Measurements from ENCODE around the gene GPR156.
A peak's percentile ranks its signal among the peaks of the same experiment; 100 is the strongest.

The GPR156 gene

DNA sequence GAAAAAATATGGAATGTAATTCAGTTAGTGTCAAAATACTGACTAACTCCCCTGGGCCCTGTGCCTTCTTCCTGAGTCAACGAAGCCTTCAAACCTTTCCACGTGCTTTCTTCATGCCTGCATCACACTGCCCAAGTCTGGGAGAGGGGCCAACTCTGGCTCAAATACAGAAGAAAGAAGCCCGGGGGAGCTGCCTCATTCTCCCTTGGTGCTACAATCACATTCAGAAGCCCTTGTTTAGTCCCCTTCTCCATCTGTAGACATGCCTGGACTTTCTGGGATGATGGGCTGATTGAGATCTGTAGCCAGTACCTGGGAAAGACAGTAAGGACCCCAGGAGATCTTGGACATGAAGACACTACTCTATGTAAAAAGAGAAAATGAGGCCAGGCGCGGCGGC lies 113.0 kb downstream of the GPR156 start:
- TF ChIP-seq, protein P1, sequence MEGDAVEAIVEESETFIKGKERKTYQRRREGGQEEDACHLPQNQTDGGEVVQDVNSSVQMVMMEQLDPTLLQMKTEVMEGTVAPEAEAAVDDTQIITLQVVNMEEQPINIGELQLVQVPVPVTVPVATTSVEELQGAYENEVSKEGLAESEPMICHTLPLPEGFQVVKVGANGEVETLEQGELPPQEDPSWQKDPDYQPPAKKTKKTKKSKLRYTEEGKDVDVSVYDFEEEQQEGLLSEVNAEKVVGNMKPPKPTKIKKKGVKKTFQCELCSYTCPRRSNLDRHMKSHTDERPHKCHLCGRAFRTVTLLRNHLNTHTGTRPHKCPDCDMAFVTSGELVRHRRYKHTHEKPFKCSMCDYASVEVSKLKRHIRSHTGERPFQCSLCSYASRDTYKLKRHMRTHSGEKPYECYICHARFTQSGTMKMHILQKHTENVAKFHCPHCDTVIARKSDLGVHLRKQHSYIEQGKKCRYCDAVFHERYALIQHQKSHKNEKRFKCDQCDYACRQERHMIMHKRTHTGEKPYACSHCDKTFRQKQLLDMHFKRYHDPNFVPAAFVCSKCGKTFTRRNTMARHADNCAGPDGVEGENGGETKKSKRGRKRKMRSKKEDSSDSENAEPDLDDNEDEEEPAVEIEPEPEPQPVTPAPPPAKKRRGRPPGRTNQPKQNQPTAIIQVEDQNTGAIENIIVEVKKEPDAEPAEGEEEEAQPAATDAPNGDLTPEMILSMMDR (conservative IDR thresholded peaks at IDR 0.05; ENCODE audit: low read length) = no peak
- peak; percentile 90 for DNase-seq (ENCODE audit: low read depth)

DNA sequence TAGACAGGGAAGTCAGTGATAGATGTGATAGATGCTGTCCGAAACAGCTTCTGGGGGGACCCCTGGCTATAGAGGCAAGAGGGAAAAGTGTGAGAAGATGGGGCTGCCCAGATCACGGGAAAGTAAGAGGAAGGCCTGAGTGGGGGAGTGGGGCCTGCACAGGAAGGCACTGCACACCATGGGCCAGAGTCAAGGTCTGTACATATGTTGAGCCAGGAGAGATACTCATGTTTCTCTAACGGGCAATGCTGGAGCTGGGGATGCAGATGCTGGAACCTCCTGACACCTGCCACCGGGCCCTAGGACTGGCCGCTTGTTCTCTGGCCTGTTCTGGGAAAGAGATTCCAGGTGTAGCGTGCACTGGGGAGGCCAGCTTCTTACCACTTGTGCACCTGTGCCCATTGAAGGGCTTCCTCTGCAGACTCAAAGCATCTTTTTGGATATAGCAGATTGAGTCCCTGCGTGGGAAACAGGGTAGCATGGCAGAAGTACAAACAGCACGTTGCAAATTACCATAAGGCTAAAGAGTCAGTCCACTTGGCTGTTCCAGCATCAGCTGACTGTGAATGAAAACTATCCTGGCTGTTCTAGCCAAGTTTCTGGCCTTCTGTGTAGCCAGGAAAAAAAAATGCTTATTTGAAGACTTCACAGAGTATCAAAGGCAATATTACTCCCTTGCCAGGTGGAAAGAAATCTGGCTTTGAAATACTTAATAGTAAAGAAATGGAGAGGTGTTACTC lies 113.7 kb downstream of the GPR156 start:
- DNase-seq (ENCODE audit: low read depth) = peak; percentile 37
- H3K4me3 ChIP-seq (ENCODE audit: low read length) = no peak overlapping the region
- TF ChIP-seq, protein P1 (conservative IDR thresholded peaks at IDR 0.05; ENCODE audit: low read length) = no peak

More for the DNA sequence above, 113.0 kb downstream of the GPR156 start:
- H3K4me3 ChIP-seq (ENCODE audit: low read length) = no peak overlapping the region

DNA sequence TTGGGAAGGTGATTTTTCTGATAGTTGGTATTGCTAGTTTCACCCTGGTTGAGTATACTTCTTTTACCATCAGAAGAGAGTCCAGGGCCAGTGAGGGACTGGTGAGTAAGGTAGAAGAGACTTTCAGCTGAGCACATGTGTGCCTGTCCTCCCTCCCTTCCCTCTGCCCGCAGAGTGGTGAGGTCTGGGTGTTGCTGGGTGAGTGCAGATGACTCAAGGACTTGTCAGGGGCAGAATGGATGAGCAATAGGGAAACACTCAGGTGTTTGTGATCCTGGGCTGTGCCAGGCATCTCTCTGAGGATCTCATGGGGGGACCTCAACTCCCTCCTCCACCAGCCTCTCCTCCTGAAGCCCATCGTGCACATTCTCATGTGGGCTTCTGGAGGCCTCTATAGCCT lies 114.8 kb downstream of the GPR156 start:
- TF ChIP-seq, protein P1 (conservative IDR thresholded peaks at IDR 0.05; ENCODE audit: low read length) = no peak
- DNase-seq (ENCODE audit: low read depth) = peak; percentile 84
- no peak overlapping the region for H3K4me3 ChIP-seq (ENCODE audit: low read length)

DNA sequence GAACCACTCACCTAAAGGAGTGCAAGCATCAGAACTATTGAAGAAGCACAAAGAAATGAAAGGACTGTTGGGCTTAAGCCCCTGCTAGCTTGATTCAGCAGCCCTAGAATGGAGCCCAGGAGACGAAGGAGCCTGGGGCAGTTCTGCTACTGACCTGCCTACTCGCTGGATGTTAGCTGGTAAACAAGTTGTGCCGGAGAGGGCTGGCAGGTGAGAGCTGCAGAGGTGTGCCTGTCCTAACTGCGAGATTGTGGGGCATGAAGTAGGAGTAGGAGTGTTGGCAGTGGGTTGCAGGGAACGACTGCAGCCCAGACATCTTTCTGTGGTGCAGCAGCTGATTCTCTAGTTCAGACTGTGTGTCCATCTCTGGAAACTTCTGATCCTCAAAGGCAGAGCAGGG lies 115.6 kb downstream of the GPR156 start:
- TF ChIP-seq, protein P1 (conservative IDR thresholded peaks at IDR 0.05; ENCODE audit: low read length) = no peak
- DNase-seq (ENCODE audit: low read depth) = no peak
- no peak overlapping the region for H3K4me3 ChIP-seq (ENCODE audit: low read length)

DNA sequence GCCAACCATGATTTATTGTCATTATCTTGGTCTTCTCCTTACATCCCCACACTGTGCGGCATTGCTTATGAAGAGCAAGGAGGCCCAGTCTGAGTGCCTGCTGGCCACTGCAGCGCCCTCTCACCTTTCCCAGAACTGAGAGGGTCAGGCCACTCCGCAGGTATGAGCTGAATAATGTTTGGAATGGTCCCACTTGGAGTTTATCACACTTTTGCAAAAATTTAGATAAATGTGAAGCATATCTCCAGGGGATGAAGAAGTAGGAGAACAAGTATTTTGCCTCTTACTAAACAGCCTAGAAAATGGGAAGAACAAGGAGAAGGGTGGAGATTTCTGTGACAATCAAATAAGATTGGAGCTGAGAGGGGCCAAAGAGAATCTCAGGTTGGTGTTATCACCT lies 116.4 kb downstream of the GPR156 start:
- TF ChIP-seq, protein P1 (conservative IDR thresholded peaks at IDR 0.05; ENCODE audit: low read length) = no peak
- DNase-seq (ENCODE audit: low read depth) = no peak
- no peak overlapping the region for H3K4me3 ChIP-seq (ENCODE audit: low read length)

DNA sequence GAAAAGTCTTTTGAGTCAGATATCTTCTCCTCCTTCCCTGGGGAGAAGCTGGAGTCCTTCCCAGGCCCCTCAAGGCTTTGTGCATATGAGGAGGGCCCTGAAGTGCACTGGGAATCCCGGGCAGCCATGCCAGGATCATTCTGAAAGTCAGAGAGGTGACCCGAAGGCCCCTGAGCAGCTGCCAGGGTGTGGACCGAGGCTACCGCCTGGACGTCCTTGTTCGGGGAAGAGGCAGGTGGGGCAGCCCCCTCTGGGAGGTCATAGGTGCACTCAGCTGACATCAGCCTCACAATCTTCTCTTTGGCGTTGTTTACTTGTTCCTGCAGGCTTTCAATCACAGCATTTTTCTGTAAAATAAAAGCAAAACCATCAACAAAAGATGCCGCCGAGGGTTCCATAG lies 117.0 kb downstream of the GPR156 start:
- no peak overlapping the region for H3K4me3 ChIP-seq (ENCODE audit: low read length)
- TF ChIP-seq, protein P1 (conservative IDR thresholded peaks at IDR 0.05; ENCODE audit: low read length) = no peak
- DNase-seq (ENCODE audit: low read depth) = no peak

DNA sequence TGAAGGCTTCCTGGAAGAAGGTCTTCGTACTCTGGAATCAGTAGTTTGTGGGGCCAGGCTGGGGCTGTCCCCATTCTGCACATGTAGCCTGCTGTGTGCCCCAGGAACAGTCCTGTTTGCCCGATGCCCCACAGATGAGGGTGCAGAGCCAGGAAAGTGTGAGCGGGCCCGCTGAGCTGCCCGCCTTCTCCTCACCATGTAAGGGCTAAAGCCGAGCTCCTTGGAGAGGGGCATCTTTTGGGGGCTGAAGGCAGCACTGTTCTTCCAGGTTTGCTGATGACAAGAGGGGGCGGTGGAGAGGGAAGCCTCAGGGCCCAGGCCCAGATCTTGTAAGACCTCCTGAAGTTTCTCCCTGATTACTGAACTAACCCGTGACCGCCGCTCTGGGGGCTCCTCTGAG lies 117.5 kb downstream of the GPR156 start:
- TF ChIP-seq, protein P1 (conservative IDR thresholded peaks at IDR 0.05; ENCODE audit: low read length) = no peak
- no peak for DNase-seq (ENCODE audit: low read depth)
- H3K4me3 ChIP-seq (ENCODE audit: low read length) = no peak overlapping the region

All from AG10803 (cell line).